ENCODE results near the gene HMCN2. TPM values are rescaled to one million over a fixed set of nuclear protein-coding genes. Genes with fewer than 3 reads are reported as not detected.

The HMCN2 gene
- total and polyA plus RNA-seq, 2 donors from 2014 or later, result 0.99 to 8.6 TPM

- Histone ChIP-seq H3K9me3 (ENCODE audit: control insufficient read depth in 2 of 3, insufficient read depth in 1 of 3, low read length in 3 of 3) (no peaks in the 10 kb centered on the region), H3K4me1 (ENCODE audit: control insufficient read depth in 2 of 3, insufficient read depth in 2 of 3, low read depth in 1 of 3, low read length in 3 of 3) (peaks cover 0 to 2% (median 0%) of the 10 kb centered on the region in 3 donors), H3K4me3 (ENCODE audit: low read length in 3 of 3) (no peak overlapping the region), H3K9ac (ENCODE audit: low read length in 3 of 3) (no peak overlapping the region), H3K27me3 (ENCODE audit: control insufficient read depth, insufficient read depth, low read length) (peaks cover 5% of the 10 kb centered on the region), H3K27ac (ENCODE audit: low read depth in 2 of 2, low read length in 2 of 2) (no peak overlapping the region), H3K36me3 (ENCODE audit: control insufficient read depth in 2 of 3, insufficient read depth in 3 of 3, low read length in 3 of 3) (no peaks in the 10 kb centered on the region)
- no peak for TF ChIP-seq CTCF (IDR thresholded peaks at IDR 0.05; ENCODE audit: borderline replicate concordance, extremely low read depth, insufficient read depth)
- FAIRE-seq, result no peak
- no peak for DNase-seq
- intact Hi-C loops (cut with DNase I), result no loop called here
These were observed 60.4 kb downstream of the HMCN2 start for GRCh38 chr9:130325921-130326320.

DNA sequence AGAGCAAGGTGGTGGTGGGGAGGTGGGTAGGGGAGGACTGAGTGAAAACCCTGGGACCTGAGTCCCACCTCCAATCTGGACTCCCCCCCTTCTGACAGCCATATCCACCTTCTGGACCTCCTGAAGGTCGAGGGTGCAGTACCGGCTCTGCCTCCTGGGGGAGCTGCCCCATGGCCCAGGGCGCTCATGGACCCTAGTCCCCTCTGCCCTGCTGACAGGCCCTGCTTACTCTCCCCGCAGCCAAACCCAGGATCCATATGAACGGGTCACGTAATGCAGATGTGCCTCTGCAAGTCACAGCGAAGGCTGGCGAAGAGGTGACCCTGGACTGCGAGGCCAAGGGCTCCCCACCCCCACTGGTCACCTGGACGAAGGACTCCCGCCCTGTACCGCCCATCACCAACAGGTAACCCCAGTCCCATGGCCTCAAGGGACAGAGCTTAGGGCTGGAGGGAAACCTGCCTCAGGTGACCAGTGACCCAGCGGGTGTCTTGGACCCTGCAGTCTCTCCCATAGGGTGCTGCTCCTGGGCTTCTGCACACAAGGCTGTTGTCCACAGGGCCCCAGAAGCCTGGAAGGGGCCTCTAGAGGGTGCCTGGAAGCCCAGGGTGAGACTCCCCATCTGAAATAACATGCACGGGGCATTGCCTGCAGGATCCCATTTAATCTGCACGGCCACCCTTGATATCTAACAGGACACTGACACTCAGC, 61.7 kb downstream of the HMCN2 start:
- H3K36me3 ChIP-seq (ENCODE audit: control insufficient read depth in 2 of 3, insufficient read depth in 3 of 3, low read length in 3 of 3), result no peaks in the 10 kb centered on the region
- no peak overlapping the region for H3K9ac ChIP-seq (ENCODE audit: low read length in 3 of 3)
- H3K27me3 ChIP-seq (ENCODE audit: control insufficient read depth, insufficient read depth, low read length), result peaks cover 5% of the 10 kb centered on the region
- peak in 1 of 5 donors; percentile 49 for DNase-seq
- H3K4me3 ChIP-seq (ENCODE audit: low read length in 3 of 3), result no peak overlapping the region
- no peak overlapping the region for H3K27ac ChIP-seq (ENCODE audit: low read depth in 2 of 2, low read length in 2 of 2)
- H3K4me1 ChIP-seq (ENCODE audit: control insufficient read depth in 2 of 3, insufficient read depth in 2 of 3, low read depth in 1 of 3, low read length in 3 of 3), result peaks cover 0 to 2% (median 0%) of the 10 kb centered on the region in 3 donors
- intact Hi-C loops (cut with DNase I), result no loop called here
- no peaks in the 10 kb centered on the region for H3K9me3 ChIP-seq (ENCODE audit: control insufficient read depth in 2 of 3, insufficient read depth in 1 of 3, low read length in 3 of 3)
- FAIRE-seq, result no peak
- no peak for TF ChIP-seq CTCF (IDR thresholded peaks at IDR 0.05; ENCODE audit: borderline replicate concordance, extremely low read depth, insufficient read depth)

DNA sequence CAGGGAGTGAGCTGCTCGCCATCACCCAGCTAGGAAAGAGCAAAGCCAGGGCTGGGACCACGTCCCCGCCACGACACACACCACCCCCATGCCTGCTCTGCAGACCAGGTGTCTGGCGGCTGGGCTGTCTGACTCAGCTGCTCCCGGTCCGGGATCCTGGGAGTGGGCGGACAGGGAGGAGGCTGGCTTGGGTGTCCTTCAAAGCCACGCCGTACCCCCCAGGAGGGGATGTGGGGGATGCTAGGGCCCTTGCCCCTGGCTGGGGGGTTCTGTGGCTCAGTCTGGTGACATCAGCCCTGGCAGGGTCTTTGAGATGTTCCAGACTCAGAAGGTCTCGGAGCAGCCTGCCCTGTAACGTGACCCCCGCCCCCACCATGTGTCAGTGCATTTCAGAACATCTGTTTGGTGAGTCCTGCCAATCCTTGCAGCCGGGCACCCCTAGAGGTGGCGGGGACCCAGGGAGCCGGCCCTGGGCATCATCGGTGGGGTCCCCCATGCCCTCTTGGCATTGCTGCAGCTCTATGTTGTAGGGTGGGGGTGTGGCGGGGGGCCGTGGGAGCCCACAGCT, 62.3 kb downstream of the HMCN2 start:
- no peak for FAIRE-seq
- intact Hi-C loops (cut with DNase I), result no loop called here

More for the DNA sequence above, 62.3 kb downstream of the HMCN2 start:
- Histone ChIP-seq H3K4me3 (ENCODE audit: low read length in 3 of 3) (no peak overlapping the region), H3K4me1 (ENCODE audit: control insufficient read depth in 2 of 3, insufficient read depth in 2 of 3, low read depth in 1 of 3, low read length in 3 of 3) (peaks cover 0 to 2% (median 0%) of the 10 kb centered on the region in 3 donors), H3K27me3 (ENCODE audit: control insufficient read depth, insufficient read depth, low read length) (peaks cover 5% of the 10 kb centered on the region), H3K9me3 (ENCODE audit: control insufficient read depth in 2 of 3, insufficient read depth in 1 of 3, low read length in 3 of 3) (no peaks in the 10 kb centered on the region), H3K27ac (ENCODE audit: low read depth in 2 of 2, low read length in 2 of 2) (no peak overlapping the region), H3K9ac (ENCODE audit: low read length in 3 of 3) (no peak overlapping the region), H3K36me3 (ENCODE audit: control insufficient read depth in 2 of 3, insufficient read depth in 3 of 3, low read length in 3 of 3) (no peaks in the 10 kb centered on the region)
- no peak for TF ChIP-seq CTCF (IDR thresholded peaks at IDR 0.05; ENCODE audit: borderline replicate concordance, extremely low read depth, insufficient read depth)
- DNase-seq, result peak in 3 of 5 donors; percentile 26 to 90 (median 74)
